BE2C (cell line): ENCODE results near the gene MRTFA.

Experiments used
- DNase-seq: peaks from one replicate; pipeline ENCODE4 v3.0.0-alpha.2; 2020
- H3K27me3 ChIP-seq: fragments of 250-450 bp; sonication (Bioruptor Pico); 2 replicates; pipeline ENCODE4 v1.5.1; 2020; ENCODE audit warnings: mild to moderate bottlenecking
- H3K36me3 ChIP-seq: fragments of 250-450 bp; sonication (Bioruptor Pico); 2 replicates; pipeline ENCODE4 v1.5.1; 2020; ENCODE audit warnings: mild to moderate bottlenecking
- H3K4me1 ChIP-seq: fragments of 250-450 bp; sonication (Bioruptor Pico); 2 replicates; pipeline ENCODE4 v1.5.1; 2020
- H3K4me3 ChIP-seq: 2 replicates; pipeline ENCODE4 v1.5.1; 2011; ENCODE audit warnings: low read depth, low read length
- H3K9me3 ChIP-seq: fragments of 250-450 bp; sonication (Bioruptor Pico); 2 replicates; pipeline ENCODE4 v1.5.1; 2020
- TF ChIP-seq, protein P1 (sequence below): IDR thresholded peaks from 2 replicates; pipeline ENCODE4 v1.5.1; 2012; ENCODE audit warnings: mild to moderate bottlenecking, low read depth, low read length

Gene MRTFA

DNA sequence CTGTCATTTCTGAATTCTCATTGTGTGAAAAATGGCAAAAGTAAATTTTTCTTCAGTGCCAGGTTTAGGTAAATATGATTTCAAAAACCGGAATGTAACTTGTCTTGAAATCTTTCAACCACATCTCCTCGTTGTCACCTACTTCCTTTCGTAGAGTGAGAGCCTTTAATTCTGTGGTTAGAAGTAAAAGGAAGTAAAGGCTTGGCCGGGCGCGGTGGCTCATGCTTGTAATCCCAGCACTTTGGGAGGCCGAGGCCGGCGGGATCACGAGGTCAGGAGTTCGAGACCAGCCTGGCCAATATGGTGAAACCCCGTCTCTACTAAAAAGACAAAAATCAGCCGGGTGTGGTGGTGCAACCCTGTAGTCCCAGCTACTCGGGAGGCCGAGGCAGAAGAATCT lies 236.4 kb downstream of the MRTFA start:
- Histone ChIP-seq H3K4me3 (no peak overlapping the region), H3K4me1 (no peaks in the 10 kb centered on the region), H3K9me3 (no peaks in the 10 kb centered on the region), H3K27me3 (no peaks in the 10 kb centered on the region), H3K36me3 (peaks cover 29% of the 10 kb centered on the region)
- TF ChIP-seq, protein P1, sequence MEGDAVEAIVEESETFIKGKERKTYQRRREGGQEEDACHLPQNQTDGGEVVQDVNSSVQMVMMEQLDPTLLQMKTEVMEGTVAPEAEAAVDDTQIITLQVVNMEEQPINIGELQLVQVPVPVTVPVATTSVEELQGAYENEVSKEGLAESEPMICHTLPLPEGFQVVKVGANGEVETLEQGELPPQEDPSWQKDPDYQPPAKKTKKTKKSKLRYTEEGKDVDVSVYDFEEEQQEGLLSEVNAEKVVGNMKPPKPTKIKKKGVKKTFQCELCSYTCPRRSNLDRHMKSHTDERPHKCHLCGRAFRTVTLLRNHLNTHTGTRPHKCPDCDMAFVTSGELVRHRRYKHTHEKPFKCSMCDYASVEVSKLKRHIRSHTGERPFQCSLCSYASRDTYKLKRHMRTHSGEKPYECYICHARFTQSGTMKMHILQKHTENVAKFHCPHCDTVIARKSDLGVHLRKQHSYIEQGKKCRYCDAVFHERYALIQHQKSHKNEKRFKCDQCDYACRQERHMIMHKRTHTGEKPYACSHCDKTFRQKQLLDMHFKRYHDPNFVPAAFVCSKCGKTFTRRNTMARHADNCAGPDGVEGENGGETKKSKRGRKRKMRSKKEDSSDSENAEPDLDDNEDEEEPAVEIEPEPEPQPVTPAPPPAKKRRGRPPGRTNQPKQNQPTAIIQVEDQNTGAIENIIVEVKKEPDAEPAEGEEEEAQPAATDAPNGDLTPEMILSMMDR = no peak
- DNase-seq = no peak

DNA sequence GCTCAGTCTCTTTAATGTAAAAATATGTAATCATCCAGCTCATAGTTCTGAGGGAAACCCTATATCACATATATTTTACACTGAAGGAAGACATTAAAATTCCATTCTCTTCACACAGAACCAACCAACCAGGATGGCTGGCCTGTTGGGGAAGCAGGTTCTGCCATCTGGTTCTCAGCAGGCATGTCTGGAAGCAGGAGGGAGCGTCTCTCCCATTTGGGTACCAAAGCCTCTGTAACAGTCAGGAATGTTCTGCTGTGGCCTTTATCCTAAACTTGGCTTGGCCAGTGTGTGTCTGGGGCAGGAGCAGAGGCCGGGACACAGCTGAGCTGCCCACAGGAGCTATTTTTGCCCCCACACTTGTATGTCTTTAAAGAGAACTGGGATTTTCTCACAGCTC lies 236.9 kb downstream of the MRTFA start:
- Histone ChIP-seq H3K4me3 (no peak overlapping the region), H3K4me1 (no peaks in the 10 kb centered on the region), H3K9me3 (no peaks in the 10 kb centered on the region), H3K36me3 (peaks cover 23% of the 10 kb centered on the region), H3K27me3 (no peaks in the 10 kb centered on the region)
- no peak for DNase-seq
- TF ChIP-seq, protein P1 = no peak

DNA sequence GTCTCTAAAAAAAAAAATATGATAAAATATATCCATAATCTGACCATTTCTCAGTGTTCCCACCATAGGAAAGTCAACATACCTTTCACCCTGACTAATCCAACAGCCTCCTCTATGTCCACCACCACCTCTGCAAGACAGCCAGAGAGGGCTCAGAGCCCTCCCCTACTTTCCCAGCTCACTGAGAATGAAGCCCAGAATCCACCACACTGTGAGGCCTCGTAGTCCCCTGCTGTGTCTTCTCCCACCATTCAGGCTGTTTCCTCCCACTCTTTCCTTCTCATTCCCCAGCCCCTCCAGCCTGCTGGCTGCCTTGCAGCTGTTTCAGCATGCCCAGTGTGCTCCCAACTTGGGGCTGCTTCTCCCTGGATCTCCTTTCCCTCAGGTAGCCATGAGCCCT lies 239.1 kb downstream of the MRTFA start:
- Histone ChIP-seq H3K27me3 (no peaks in the 10 kb centered on the region), H3K36me3 (peaks cover 14% of the 10 kb centered on the region), H3K4me1 (no peaks in the 10 kb centered on the region), H3K4me3 (no peak overlapping the region), H3K9me3 (no peaks in the 10 kb centered on the region)
- DNase-seq = no peak
- TF ChIP-seq, protein P1 = no peak

DNA sequence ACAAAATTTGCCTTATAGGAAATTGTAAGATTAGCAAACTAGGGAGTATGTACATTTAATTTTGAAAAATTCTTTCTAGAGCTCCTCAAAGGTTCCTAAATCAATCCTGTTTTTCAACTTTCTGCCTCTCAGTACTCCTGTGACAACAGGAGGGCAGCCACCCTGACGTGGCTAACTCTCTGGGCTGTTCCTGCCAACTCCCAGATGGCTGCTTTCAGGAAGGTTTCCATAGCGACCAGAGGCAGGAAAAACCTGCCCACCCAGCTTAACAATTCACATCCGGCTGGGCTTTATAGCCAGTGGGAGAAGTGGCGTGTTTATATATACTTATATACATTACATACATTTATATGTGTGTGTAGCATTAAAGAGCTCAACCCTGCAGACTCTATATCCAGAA lies 239.6 kb downstream of the MRTFA start:
- Histone ChIP-seq H3K9me3 (no peaks in the 10 kb centered on the region), H3K4me3 (no peak overlapping the region), H3K36me3 (peaks cover 9% of the 10 kb centered on the region), H3K27me3 (no peaks in the 10 kb centered on the region), H3K4me1 (no peaks in the 10 kb centered on the region)
- TF ChIP-seq, protein P1 = no peak
- DNase-seq = peak; percentile 67

DNA sequence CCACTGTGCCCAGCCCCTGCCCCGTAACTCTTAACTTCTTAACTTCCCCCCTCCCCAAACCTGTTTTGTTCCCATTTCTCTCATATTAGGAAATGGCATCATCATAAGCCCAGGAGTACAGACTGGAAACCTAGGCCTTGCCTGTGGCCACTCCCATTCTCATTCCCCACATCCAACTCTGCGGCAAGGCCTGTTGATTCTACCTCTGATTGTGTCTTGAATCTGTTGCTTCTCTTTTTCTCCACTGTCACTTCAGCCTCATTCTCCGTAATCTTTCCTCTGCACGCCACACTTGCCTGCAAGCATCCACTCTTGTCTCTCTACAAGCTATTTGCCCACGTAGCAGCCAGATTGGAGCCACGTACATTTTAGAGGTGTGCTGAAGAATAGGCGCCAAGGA lies 240.9 kb downstream of the MRTFA start:
- no peak for DNase-seq
- Histone ChIP-seq H3K4me1 (no peaks in the 10 kb centered on the region), H3K9me3 (no peaks in the 10 kb centered on the region), H3K36me3 (no peaks in the 10 kb centered on the region), H3K4me3 (no peak overlapping the region), H3K27me3 (no peaks in the 10 kb centered on the region)
- TF ChIP-seq, protein P1 = no peak

DNA sequence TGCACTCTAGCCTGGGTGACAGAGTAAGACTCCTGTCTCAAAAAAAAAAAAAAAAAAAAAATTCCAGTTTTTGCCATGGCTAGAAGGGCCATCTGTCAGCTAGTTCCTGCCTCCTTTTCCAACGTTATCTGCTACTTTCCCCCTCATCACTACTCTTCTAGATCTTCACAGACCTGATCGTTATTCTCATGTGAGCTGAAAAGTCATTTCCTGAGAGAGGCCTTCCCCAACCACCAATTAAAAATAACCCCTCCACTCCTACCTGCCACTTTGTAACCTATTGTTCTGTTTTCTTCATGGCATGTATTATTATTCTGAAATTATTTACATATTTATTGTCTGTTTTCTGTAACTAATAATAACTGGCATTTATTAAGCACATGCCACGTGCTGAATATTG lies 241.9 kb downstream of the MRTFA start:
- no peaks in the 10 kb centered on the region for H3K4me1 ChIP-seq

More for the DNA sequence above, 241.9 kb downstream of the MRTFA start:
- no peaks in the 10 kb centered on the region for H3K9me3 ChIP-seq
- no peak overlapping the region for H3K4me3 ChIP-seq
- no peaks in the 10 kb centered on the region for H3K27me3 ChIP-seq
- TF ChIP-seq, protein P1 = no peak
- no peaks in the 10 kb centered on the region for H3K36me3 ChIP-seq
- no peak for DNase-seq
